Esophagus squamous epithelium (tissue), 4 donors: ENCODE results near the gene GIPC2.

Experiments
- CTCF ChIP-seq, 6 experiments: fragments of 450-650 bp in 4 of 6; fragments of 200-600 bp in 2 of 6; sonication (generic) in 2 of 6; IDR thresholded peaks; one replicate each; pipeline ENCODE4 v1.5.1; 2016 to 2019; ENCODE audit warnings: antibody characterized with exemption in 6 of 6, mild to moderate bottlenecking in 4 of 6, moderate library complexity in 4 of 6
- POLR2A ChIP-seq, 4 donors: fragments of 450-650 bp; IDR thresholded peaks; one replicate each; pipeline ENCODE4 v1.6.1; 2017; ENCODE audit warnings: antibody characterized with exemption in 4 of 4, mild to moderate bottlenecking in 4 of 4, moderate library complexity in 3 of 4

- no peak for TF ChIP-seq CTCF (IDR thresholded peaks at IDR 0.05)
- TF ChIP-seq POLR2A (IDR thresholded peaks at IDR 0.05): no peak
Observed at GRCh38 chr1:78132174-78132947, 86.6 kb downstream of the GIPC2 start.
